NOMO-1 treated with dmso at 0.1 percent for 144 hours (cell line): ENCODE results near the gene EDEM1.
"Not testable (repeated sequence)": the region's sequence is repeated elsewhere in the genome, so short reads cannot be mapped to it uniquely, and the experiment has no call there.

Experiments used
- DNase-seq: peaks from one replicate; lab custom pipeline; 2025; ENCODE audit not compliant: unreplicated experiment; lab: John Stamatoyannopoulos, UW

Gene EDEM1

GRCh38 chr3:5187156-5187919, at the start of gene EDEM1:
Gene EDEM1 (plus strand): TSS chr3:5187707. CDS start chr3:5187806, 99 bp downstream.
- peak; percentile 97 for DNase-seq

- DNase-seq = no peak
Measured at GRCh38 chr3:5138214-5138981, 49.1 kb upstream of the EDEM1 start.

- no peak for DNase-seq
Measured at GRCh38 chr3:5140230-5140621, 47.3 kb upstream of the EDEM1 start.

GRCh38 chr3:5140839-5141238, 46.7 kb upstream of the EDEM1 start:
- DNase-seq = peak; percentile 63

DNA sequence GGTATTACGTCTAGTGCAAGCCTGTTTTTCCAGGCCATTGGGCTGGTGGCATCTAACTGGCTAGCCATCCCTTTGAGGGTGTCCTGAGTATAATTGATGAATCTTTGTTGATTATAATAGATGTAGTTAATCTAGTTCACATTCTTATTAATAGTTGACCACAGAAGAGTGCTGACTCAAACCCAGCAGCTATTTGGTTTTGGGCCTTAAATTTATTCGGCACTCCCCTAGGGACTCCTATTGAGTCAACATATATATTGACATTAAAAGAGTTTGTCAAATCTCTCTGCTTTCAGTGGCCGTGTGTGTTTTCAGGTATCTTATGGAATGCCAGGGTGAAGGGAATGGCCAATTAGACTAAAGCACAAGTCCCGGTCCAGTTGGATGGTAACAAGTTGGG, 45.7 kb upstream of the EDEM1 start:
- no peak for DNase-seq

DNA sequence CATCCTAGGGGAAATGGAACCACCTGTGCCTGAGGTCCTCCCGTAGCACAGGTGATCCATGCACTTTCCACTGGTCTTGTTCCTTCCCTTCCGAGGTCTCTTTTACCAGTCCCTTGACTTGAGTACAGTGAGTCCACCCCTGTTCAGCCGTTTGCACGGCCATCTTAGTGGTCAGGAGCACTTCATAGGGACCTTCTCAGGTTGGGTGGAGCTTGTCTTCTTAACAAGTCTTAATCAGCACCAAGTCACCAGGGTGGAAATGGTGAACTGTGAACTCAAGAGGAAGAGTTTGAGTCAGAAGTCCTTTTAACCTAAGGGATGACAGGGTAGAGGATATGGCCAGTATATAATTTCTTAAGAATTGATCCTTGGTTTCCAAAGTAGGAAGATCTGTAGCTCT, 44.0 kb upstream of the EDEM1 start:
- no peak for DNase-seq

GRCh38 chr3:5144316-5144994, 43.1 kb upstream of the EDEM1 start:
- no peak for DNase-seq

- DNase-seq = no peak
Measured at GRCh38 chr3:5145120-5145519, 42.4 kb upstream of the EDEM1 start.

GRCh38 chr3:5147152-5147551, 40.4 kb upstream of the EDEM1 start:
- not testable (repeated sequence) for DNase-seq

GRCh38 chr3:5149306-5149880, 38.1 kb upstream of the EDEM1 start:
- DNase-seq = peak; percentile 35

GRCh38 chr3:5151586-5151985, 35.9 kb upstream of the EDEM1 start:
- DNase-seq = no peak

DNA sequence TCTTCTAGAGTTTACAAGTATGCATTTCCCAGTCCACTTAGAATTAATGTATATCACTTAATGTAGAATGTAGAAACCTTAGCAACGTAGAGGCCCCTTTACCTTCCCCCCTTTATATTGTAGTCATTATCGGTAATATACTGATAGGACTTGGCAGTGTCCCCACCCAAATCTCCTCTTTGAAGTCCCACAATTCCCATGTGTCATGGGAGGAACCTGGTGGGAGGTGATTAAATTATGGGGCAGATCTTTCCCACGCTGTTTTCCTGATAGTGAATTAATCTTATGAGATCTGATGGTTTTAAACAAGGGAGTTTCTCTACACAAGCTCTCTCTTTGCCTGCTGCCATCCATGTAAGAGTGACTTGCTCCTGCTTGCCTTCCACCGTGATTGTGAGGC, 34.4 kb upstream of the EDEM1 start:
- DNase-seq = no peak

- no peak for DNase-seq
Measured at GRCh38 chr3:5155241-5155640, 32.3 kb upstream of the EDEM1 start.

DNA sequence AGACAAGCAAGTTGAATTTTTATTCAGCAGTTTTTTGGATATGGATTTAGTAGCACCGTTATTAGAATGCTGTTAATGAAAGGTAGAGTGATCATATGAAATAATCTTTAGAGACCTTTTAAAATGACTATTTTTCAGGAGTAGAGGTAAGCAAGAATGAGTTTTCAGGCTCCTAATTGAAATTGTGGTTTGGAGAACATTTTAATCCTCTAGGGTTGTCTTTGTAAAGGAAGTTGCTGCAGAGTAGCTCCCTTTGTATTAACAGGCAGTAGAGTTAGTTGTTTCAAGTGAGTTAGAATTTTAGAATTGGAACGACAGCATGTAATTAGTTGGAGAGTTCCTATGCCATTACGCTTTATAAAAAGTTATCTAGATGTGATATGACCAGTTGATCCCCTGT, 27.2 kb upstream of the EDEM1 start:
- DNase-seq = no peak

- DNase-seq = no peak
Measured at GRCh38 chr3:5160940-5161858, 26.3 kb upstream of the EDEM1 start.

DNA sequence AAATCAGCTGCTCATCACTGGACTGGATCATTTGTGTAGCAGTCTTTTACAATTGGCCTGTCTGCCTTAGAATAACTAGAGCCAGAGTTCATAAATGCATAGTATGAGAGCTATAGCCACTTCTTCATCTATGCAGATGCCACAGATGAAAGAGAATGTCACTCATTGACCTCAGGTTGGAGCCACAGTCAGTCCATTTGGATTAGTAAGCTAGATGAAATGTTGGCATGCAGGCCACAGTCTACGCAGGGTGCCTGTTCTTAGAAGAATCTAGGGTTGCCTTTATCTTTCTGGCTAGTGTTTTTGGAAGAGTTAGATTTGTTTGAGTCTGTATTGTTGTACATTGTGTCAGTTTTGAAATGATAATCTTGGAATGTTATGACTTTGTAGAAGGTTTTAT, 25.4 kb upstream of the EDEM1 start:
- DNase-seq = no peak

GRCh38 chr3:5165698-5166097, 21.8 kb upstream of the EDEM1 start:
- no peak for DNase-seq

- DNase-seq = no peak
Measured at GRCh38 chr3:5166846-5167245, 20.7 kb upstream of the EDEM1 start.

DNA sequence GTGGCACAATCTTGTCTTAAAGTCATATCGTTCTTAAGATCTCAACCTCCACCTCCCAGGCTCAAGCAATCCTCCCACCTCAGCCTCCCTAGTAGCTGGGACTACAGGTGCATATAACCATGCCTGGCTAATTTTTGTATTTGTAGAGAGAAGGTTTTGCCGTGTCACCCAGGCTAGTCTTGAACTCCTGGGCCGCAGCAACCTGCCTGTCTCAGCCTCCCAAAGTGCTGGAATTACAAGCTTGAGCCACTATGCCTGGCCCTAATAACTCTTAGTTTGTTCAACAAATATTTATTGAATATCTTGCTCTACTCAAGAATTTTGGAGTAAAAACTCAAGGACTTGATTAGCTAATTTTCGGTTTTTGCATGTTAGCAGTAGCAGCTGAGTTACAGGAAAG, 19.4 kb upstream of the EDEM1 start:
- no peak for DNase-seq

DNA sequence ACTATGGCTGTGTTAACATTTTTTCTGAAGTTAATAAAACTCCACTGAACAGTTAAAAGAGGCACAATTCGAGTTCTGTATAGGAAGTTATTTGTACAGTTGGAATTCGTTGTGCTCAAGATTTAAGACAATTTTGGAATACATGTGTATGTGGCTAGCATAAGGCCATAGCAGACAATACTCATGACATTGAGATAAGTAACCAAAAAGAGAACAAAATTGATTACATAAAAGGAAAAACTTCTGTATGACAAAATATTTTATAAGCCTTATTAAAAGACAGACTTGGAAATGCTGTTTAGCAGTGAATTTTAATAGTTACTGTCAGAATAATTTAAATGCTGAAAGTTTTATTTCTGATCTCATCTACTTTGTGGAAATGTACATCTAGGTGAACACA, 17.7 kb upstream of the EDEM1 start:
- no peak for DNase-seq

GRCh38 chr3:5170975-5171374, 16.5 kb upstream of the EDEM1 start:
- no peak for DNase-seq
